HEK293T (cell line): ENCODE measurements around the gene ANO9.

Experiments
- CTCF ChIA-PET: fragments of 350-600 bp; formaldehyde crosslinking; extraction: SDS; loops from one replicate; lab custom pipeline; 2021; ENCODE audit warnings: antibody characterized with exemption, inconsistent platforms; lab: Yijun Ruan, JAX
- POLR2A ChIA-PET: fragments of 350-600 bp; formaldehyde crosslinking; extraction: SDS; loops from one replicate; lab custom pipeline; 2020; ENCODE audit warnings: antibody characterized with exemption, inconsistent platforms; lab: Yijun Ruan, JAX
- DNase-seq: peaks from one replicate; pipeline ENCODE4 v3.0.0; 2012; ENCODE audit warnings: mixed read lengths; ENCODE audit errors: extremely low spot score
- ARNT ChIP-seq: fragments of 450-650 bp; IDR thresholded peaks from 2 replicates; pipeline ENCODE4 v1.6.1; 2017; ENCODE audit warnings: mild to moderate bottlenecking
- BHLHE40 ChIP-seq: fragments of 450-650 bp; IDR thresholded peaks from 2 replicates; pipeline ENCODE4 v1.6.1; 2016; ENCODE audit warnings: mild to moderate bottlenecking, moderate library complexity, borderline replicate concordance
- CTBP1 ChIP-seq: fragments of 450-650 bp; IDR thresholded peaks from 2 replicates; pipeline ENCODE4 v1.6.1; 2016; ENCODE audit warnings: borderline replicate concordance
- ELF4 ChIP-seq: fragments of 450-650 bp; IDR thresholded peaks from 2 replicates; pipeline ENCODE4 v1.6.1; 2017; ENCODE audit warnings: antibody characterized with exemption
- FOXA1 ChIP-seq: fragments of 450-650 bp; IDR thresholded peaks from 2 replicates; pipeline ENCODE4 v1.6.1; 2016; ENCODE audit warnings: mild to moderate bottlenecking
- FOXK2 ChIP-seq: fragments of 450-650 bp; IDR thresholded peaks from 2 replicates; pipeline ENCODE4 v1.6.1; 2016; ENCODE audit warnings: mild to moderate bottlenecking
- FOXM1 ChIP-seq: fragments of 450-650 bp; IDR thresholded peaks from 2 replicates; pipeline ENCODE4 v1.6.1; 2017; ENCODE audit warnings: mild to moderate bottlenecking, borderline replicate concordance
- HDGF ChIP-seq: fragments of 450-650 bp; IDR thresholded peaks from 2 replicates; pipeline ENCODE4 v1.6.1; 2017; ENCODE audit warnings: antibody characterized with exemption, borderline replicate concordance
- L3MBTL2 ChIP-seq: fragments of 450-650 bp; conservative IDR thresholded peaks from 2 replicates; pipeline ENCODE4 v1.6.1; 2016; ENCODE audit warnings: mild to moderate bottlenecking
- LEF1 ChIP-seq: fragments of 450-650 bp; IDR thresholded peaks from 2 replicates; pipeline ENCODE4 v1.6.1; 2017; ENCODE audit warnings: mild to moderate bottlenecking, borderline replicate concordance
- NFRKB ChIP-seq: fragments of 450-650 bp; IDR thresholded peaks from 2 replicates; pipeline ENCODE4 v1.6.1; 2016; ENCODE audit warnings: mild to moderate bottlenecking, moderate library complexity
- SP1 ChIP-seq: fragments of 450-650 bp; IDR thresholded peaks from 2 replicates; pipeline ENCODE4 v1.6.1; 2017
- SUZ12 ChIP-seq: fragments of 450-650 bp; IDR thresholded peaks from 2 replicates; pipeline ENCODE4 v1.6.1; 2016; ENCODE audit warnings: mild to moderate bottlenecking
- TARDBP ChIP-seq: fragments of 450-650 bp; IDR thresholded peaks from 2 replicates; pipeline ENCODE4 v1.6.1; 2016
- ZNF384 ChIP-seq: fragments of 450-650 bp; IDR thresholded peaks from 2 replicates; pipeline ENCODE4 v1.6.1; 2016
- TF ChIP-seq, protein P1 (sequence below): fragments of 450-650 bp; IDR thresholded peaks from 2 replicates; pipeline ENCODE4 v1.6.1; 2016

ANO9 gene

DNA sequence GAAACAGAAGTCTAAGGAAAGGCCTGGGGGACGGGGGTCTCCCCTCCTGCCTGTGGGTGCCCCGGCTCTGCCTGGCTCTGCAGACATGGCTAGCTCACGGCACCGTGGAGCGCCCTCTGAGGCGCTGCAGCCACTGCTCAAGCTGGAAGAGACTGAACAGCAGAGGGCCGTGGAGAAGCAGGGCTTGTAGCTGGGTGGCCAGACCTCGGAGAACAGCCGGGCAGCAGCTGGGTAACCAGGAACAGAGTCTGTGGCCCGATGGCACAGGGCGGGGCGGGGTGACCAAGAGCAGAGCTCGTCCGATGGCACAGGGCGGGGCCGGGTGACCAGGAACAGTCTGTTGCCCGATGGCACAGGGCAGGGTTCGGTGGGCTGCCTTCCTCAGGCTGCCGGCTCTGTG is 47.2 kb upstream of the ANO9 start:
- CTCF ChIA-PET, result no interaction called here
- TF ChIP-seq TARDBP (no peak), ELF4 (no peak), FOXM1 (no peak), ARNT (no peak), CTBP1 (no peak), BHLHE40 (no peak), FOXA1 (no peak), FOXK2 (no peak), LEF1 (no peak), HDGF (no peak), SUZ12 (no peak), ZNF384 (no peak), SP1 (no peak), L3MBTL2 (no peak), NFRKB (no peak)
- TF ChIP-seq, protein P1, sequence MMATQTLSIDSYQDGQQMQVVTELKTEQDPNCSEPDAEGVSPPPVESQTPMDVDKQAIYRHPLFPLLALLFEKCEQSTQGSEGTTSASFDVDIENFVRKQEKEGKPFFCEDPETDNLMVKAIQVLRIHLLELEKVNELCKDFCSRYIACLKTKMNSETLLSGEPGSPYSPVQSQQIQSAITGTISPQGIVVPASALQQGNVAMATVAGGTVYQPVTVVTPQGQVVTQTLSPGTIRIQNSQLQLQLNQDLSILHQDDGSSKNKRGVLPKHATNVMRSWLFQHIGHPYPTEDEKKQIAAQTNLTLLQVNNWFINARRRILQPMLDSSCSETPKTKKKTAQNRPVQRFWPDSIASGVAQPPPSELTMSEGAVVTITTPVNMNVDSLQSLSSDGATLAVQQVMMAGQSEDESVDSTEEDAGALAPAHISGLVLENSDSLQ, result no peak
- POLR2A ChIA-PET, result interaction anchor here (1.2 kb wide), 1 partner anchor 18 kb away, joined by 3 read pairs; the partner anchor contains the start of gene RNH1
- DNase-seq, result no peak

DNA sequence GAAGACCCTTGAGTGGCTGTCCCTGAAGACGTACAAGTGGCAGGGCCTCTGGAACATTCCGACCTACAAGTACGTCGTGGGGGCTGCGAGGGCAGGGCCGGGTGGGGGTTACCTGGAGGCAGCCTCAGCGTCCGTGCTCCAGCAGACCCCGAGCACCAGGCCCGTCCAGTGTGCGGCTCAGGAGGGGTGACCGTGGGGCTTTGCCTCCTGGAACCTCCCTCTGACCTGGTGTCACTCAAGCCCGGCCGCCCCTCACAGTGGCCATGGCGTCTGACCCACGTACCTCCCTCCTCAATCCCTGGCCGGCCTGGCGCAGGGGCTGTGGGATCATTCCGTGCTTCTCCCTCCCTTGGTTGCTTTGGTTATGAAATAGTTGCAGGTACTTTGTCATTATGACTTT is 46.8 kb upstream of the ANO9 start:
- DNase-seq, result no peak
- ChIA-PET CTCF (interaction anchor here (0.6 kb wide), 1 partner anchor 38 kb away, joined by 3 read pairs; the partner anchor contains the start of gene PTDSS2), POLR2A (interaction anchor here (1.2 kb wide), 1 partner anchor 18 kb away, joined by 3 read pairs; the partner anchor contains the start of gene RNH1)
- TF ChIP-seq NFRKB, result no peak
- no peak for TF ChIP-seq CTBP1
- no peak for TF ChIP-seq ZNF384
- no peak for TF ChIP-seq FOXM1
- no peak for TF ChIP-seq HDGF
- TF ChIP-seq BHLHE40, result no peak

DNA sequence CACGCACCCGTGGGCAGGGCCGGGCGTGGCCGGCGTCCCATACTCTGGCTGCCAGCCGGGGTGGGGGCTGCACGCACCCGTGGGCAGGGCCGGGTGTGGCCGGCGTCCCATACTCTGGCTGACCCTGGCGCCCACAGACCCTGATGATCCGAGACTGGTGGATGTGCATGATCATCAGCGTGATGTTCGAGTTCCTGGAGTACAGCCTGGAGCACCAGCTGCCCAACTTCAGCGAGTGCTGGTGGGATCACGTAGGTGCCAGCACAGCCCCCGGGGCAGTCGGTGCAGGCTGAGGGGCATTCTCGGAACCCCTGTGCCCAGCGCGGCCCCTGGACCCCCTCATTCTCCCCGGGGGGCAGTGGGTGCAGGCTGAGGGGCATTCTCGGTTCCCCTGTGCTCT is 46.3 kb upstream of the ANO9 start:
- no peak for DNase-seq
- ChIA-PET CTCF (interaction anchor here (0.6 kb wide), 1 partner anchor 38 kb away, joined by 3 read pairs; the partner anchor contains the start of gene PTDSS2), POLR2A (no interaction called here)

DNA sequence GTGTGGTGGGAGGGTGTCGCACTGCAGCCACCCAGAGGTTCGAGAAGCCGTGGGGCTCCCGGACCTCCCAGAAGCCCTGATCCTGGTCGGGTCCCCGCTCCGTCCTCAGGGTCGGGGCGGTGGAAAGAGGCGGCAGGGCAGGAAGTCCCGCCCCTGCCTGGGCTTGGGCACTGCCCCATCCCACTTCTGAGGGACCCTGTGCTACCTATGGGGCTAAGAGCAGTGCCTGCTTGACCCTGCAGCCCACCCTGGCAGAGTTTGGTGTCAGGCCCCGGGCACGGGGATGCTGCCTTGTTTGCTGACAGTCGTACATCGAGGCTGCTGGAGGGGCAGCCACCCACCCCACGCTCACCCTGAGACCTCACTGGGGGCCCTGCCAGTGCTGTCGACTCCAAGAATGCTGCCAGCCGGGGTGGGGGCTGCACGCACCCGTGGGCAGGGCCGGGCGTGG is 45.8 kb upstream of the ANO9 start:
- ChIA-PET POLR2A (no interaction called here), CTCF (no interaction called here)
- no peak for DNase-seq
- TF ChIP-seq HDGF (no peak), ZNF384 (no peak), NFRKB (no peak), ARNT (no peak), FOXK2 (no peak), SUZ12 (no peak), FOXA1 (no peak), BHLHE40 (no peak), ELF4 (no peak), FOXM1 (no peak), SP1 (no peak), L3MBTL2 (no peak)

More for the DNA sequence above, 46.3 kb upstream of the ANO9 start:
- TF ChIP-seq ELF4, result no peak
- TF ChIP-seq ARNT, result no peak
- TF ChIP-seq FOXM1, result no peak
- TF ChIP-seq FOXK2, result no peak
- TF ChIP-seq HDGF, result no peak
- no peak for TF ChIP-seq L3MBTL2
- TF ChIP-seq, protein P1, result no peak
- TF ChIP-seq SP1, result no peak
- no peak for TF ChIP-seq ZNF384
- no peak for TF ChIP-seq TARDBP
- no peak for TF ChIP-seq CTBP1
- no peak for TF ChIP-seq NFRKB
- TF ChIP-seq LEF1, result no peak
- TF ChIP-seq SUZ12, result no peak

DNA sequence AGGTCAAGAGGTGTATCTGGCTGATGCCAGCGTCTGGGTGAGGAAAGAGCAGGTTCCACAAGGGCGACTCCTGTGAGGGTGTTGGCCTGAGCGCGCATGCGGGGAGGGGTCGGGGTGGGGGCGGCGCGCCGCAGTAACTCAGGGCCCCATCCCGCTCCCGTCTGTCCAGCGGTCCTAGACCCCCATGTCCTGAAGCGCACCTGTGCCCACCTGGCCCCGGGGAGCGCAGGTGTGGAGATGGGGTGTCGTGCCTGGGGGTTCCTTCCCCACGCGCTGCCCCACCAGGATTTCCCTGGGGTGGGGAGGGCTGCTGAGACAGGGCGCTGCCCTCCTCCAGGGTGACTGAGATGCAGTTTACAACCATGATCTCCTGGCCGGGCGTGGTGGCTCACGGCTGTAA is 44.4 kb upstream of the ANO9 start:
- POLR2A ChIA-PET, result no interaction called here
- no peak for DNase-seq
- TF ChIP-seq ELF4, result no peak
- no peak for TF ChIP-seq SUZ12
- TF ChIP-seq HDGF, result no peak
- CTCF ChIA-PET, result no interaction called here

DNA sequence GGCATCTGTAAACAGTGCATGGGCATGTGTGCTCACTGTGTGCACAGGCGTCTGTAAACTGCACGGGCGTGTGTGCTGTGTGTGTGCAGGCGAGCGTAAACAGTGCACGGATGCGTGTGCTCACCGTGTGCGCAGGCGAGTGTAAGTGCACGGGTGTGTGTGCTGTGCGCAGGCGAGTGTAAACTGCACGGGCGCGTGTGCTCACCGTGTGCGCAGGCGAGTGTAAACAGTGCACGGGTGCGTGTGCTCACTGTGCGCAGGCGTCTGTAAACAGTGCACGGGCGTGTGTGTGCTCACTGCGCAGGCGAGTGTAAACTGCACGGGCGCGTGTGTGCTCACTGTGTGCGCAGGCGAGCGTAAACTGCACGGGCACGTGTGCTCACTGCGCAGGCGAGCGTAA is 42.8 kb upstream of the ANO9 start:
- no peak for TF ChIP-seq BHLHE40
- TF ChIP-seq, protein P1, result no peak
- TF ChIP-seq SUZ12, result no peak
- TF ChIP-seq TARDBP, result no peak
- no peak for TF ChIP-seq HDGF
- no peak for TF ChIP-seq ARNT
- TF ChIP-seq CTBP1, result no peak
- TF ChIP-seq FOXK2, result no peak
- TF ChIP-seq L3MBTL2, result no peak
- no peak for TF ChIP-seq FOXM1
- TF ChIP-seq NFRKB, result no peak
- no peak for TF ChIP-seq LEF1
- no peak for TF ChIP-seq SP1
- TF ChIP-seq ZNF384, result no peak
- POLR2A ChIA-PET, result no interaction called here
- no peak for DNase-seq
- CTCF ChIA-PET, result no interaction called here
